Kidney (tissue), 14 donors: Measurements from ENCODE around the gene SEMA4A. TPM values are rescaled to one million over a fixed set of nuclear protein-coding genes. Genes with fewer than 3 reads are reported as not detected.
"Not testable (repeated sequence)": the region's sequence is repeated elsewhere in the genome, so short reads cannot be mapped to it uniquely, and the experiment has no call there.

Experiments used
- DNase-seq, 5 donors: peaks; one replicate each; pipeline ENCODE4 v3.0.0-alpha.2; 2013 to 2020
- FAIRE-seq: peaks from 2 replicates; lab custom pipeline; 2012; peaks lifted over from hg19 to GRCh38; lab: Jason Lieb, UNC
- H3K27ac ChIP-seq, 2 donors: one replicate each; pipeline ENCODE4 v1.7.0; 2013; ENCODE audit warnings: low read depth in 2 of 2, low read length in 2 of 2, inconsistent platforms in 1 of 2
- H3K27me3 ChIP-seq: one replicate; pipeline ENCODE4 v1.7.1; 2013; ENCODE audit warnings: low read length, inconsistent platforms; ENCODE audit not compliant: control insufficient read depth, insufficient read depth
- H3K36me3 ChIP-seq, 3 donors: one replicate each; pipeline versions ENCODE4 v1.7.0 to v1.7.1; 2013; ENCODE audit warnings: low read length in 3 of 3, control low read depth in 1 of 3, inconsistent platforms in 1 of 3; ENCODE audit not compliant: insufficient read depth in 3 of 3, control insufficient read depth in 2 of 3
- H3K4me1 ChIP-seq, 3 donors: one replicate each; pipeline versions ENCODE4 v1.7.0 to v1.7.1; 2013; ENCODE audit warnings: low read length in 3 of 3, inconsistent platforms in 1 of 3, low read depth in 1 of 3; ENCODE audit not compliant: control insufficient read depth in 2 of 3, insufficient read depth in 2 of 3
- H3K4me3 ChIP-seq, 3 donors: one replicate each; pipeline versions ENCODE4 v1.7.0 to v1.8.1; 2013; ENCODE audit warnings: low read length in 3 of 3, control low read depth in 1 of 3, inconsistent platforms in 1 of 3
- H3K9ac ChIP-seq, 3 donors: one replicate each; pipeline versions ENCODE4 v1.7.0 to v1.7.1; 2013; ENCODE audit warnings: low read length in 3 of 3, control low read depth in 1 of 3, inconsistent platforms in 1 of 3
- H3K9me3 ChIP-seq, 3 donors: one replicate each; pipeline versions ENCODE4 v1.7.0 to v1.7.1; 2013; ENCODE audit warnings: low read length in 3 of 3, control low read depth in 1 of 3, inconsistent platforms in 1 of 3; ENCODE audit not compliant: control insufficient read depth in 2 of 3, insufficient read depth in 1 of 3
- intact Hi-C: fragments of 100-400 bp; cut with DNase I; formaldehyde crosslinking; loops from one replicate; pipeline ENCODE4 v1.11.1; 2022
- polyA plus RNA-seq: library from polyadenylated mRNA; stranded (reverse); fragments of 350-450 nt; fragmentation: Illumina TruSeq; extraction: RNeasy Lipid Tissue Mini Kit (QIAGEN cat#74804); gene quantifications from one replicate; pipeline ENCODE4 v1.2.3, GENCODE V29; 2014; ENCODE audit warnings: low read depth, low replicate concordance; ENCODE audit not compliant: insufficient read depth
- total RNA-seq: library from RNA; stranded (reverse); fragmentation: NEBNext Ultra II Directional; extraction: Animal tissue kit (Norgen Biotek cat#: 25700); gene quantifications from one replicate; pipeline ENCODE4 v1.2.1, GENCODE V29; 2021
- TF ChIP-seq, protein P1 (sequence below): IDR thresholded peaks from 3 replicates; pipeline ENCODE4 v1.5.1; 2012; ENCODE audit warnings: mild to moderate bottlenecking, moderate library complexity, borderline replicate concordance; ENCODE audit not compliant: insufficient read depth; ENCODE audit errors: extremely low read depth
- donor health status: control.
- donor health status: control.
- donor health status: control.
- donor health status: control.
- donor health status: control.
- donor health status: DM: yes; HTN: yes; CAD: no.
- donor health status: Normal renal cell carcinoma (clear cell type).

The SEMA4A gene
- total and polyA plus RNA-seq, 2 donors from 2014 or later: 16.4 to 45.9 TPM

GRCh38 chr1:156115514-156116374 lies 37.6 kb upstream of the SEMA4A start:
- intact Hi-C loops: no loop called here
- Histone ChIP-seq H3K9ac (peak overlapping the region; percentile 31 to 100 (median 89)), H3K27me3 (no peaks in the 10 kb centered on the region), H3K27ac (peak overlapping the region; percentile 95 to 99), H3K36me3 (no peaks in the 10 kb centered on the region), H3K4me3 (peak overlapping the region; percentile 80 to 99 (median 89)), H3K4me1 (peaks cover 3 to 34% (median 23%) of the 10 kb centered on the region in 3 donors), H3K9me3 (no peaks in the 10 kb centered on the region)
- DNase-seq: peak; percentile 81 to 93 (median 86)
- TF ChIP-seq, protein P1, sequence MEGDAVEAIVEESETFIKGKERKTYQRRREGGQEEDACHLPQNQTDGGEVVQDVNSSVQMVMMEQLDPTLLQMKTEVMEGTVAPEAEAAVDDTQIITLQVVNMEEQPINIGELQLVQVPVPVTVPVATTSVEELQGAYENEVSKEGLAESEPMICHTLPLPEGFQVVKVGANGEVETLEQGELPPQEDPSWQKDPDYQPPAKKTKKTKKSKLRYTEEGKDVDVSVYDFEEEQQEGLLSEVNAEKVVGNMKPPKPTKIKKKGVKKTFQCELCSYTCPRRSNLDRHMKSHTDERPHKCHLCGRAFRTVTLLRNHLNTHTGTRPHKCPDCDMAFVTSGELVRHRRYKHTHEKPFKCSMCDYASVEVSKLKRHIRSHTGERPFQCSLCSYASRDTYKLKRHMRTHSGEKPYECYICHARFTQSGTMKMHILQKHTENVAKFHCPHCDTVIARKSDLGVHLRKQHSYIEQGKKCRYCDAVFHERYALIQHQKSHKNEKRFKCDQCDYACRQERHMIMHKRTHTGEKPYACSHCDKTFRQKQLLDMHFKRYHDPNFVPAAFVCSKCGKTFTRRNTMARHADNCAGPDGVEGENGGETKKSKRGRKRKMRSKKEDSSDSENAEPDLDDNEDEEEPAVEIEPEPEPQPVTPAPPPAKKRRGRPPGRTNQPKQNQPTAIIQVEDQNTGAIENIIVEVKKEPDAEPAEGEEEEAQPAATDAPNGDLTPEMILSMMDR: no peak
- no peak for FAIRE-seq

DNA sequence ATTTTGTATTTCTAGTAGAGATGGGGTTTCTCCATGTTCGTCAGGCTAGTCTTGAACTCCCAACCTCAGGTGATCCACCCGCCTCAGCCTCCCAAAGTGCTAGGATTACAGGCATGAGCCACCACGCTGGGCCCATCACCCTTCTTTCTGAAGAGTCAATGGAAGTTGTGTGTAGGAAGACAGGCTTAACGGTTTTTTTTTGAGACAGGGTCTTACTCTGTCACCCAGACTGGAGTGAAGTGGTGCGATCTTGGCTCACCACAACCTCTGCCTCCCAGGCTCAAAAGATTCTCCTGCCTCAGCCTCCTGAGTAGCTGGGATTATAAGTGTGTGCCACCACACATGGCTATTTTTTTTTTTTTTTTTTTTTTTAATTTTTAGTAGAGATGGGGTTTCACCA lies 36.7 kb upstream of the SEMA4A start:
- intact Hi-C loops: not testable (repeated sequence)

GRCh38 chr1:156117414-156118176 lies 35.8 kb upstream of the SEMA4A start:
- peak overlapping the region; percentile 89 to 92 for H3K27ac ChIP-seq
- intact Hi-C loops: no loop called here
- H3K9ac ChIP-seq: peak overlapping the region in 2 of 3 donors; percentile 59 to 72
- peak overlapping the region in 2 of 3 donors; percentile 68 to 72 for H3K4me3 ChIP-seq
- DNase-seq (peak in 1 of 5 donors; percentile 22), FAIRE-seq (no peak)
- peaks cover 3 to 41% (median 38%) of the 10 kb centered on the region in 3 donors for H3K4me1 ChIP-seq
- no peaks in the 10 kb centered on the region for H3K9me3 ChIP-seq
- H3K27me3 ChIP-seq: no peaks in the 10 kb centered on the region
- TF ChIP-seq, protein P1: no peak
- H3K36me3 ChIP-seq: no peaks in the 10 kb centered on the region

More for the DNA sequence above, 36.7 kb upstream of the SEMA4A start:
- Histone ChIP-seq H3K27ac (peak overlapping the region; percentile 65 to 95), H3K4me1 (peaks cover 3 to 35% (median 31%) of the 10 kb centered on the region in 3 donors), H3K9ac (peak overlapping the region in 1 of 3 donors; percentile 70), H3K4me3 (peak overlapping the region in 2 of 3 donors; percentile 89 to 99)
- H3K27me3 ChIP-seq, H3K36me3 ChIP-seq, H3K9me3 ChIP-seq, FAIRE-seq, DNase-seq: not testable (repeated sequence)
